Lower leg skin (tissue), 4 donors: ENCODE measurements around the gene NEO1. TPM values are rescaled to one million over a fixed set of nuclear protein-coding genes. Genes with fewer than 3 reads are reported as not detected.
A peak's percentile ranks its signal among the peaks of the same experiment; 100 is the strongest.

Source experiments
- DNase-seq, 2 donors: peaks; one replicate each; pipeline ENCODE4 v3.0.0-alpha.2; 2019; ENCODE audit warnings: low spot score in 2 of 2
- H3K4me3 ChIP-seq: fragments of 200-600 bp; sonication (generic); 2 replicates; pipeline ENCODE4 v1.5.1; 2017; ENCODE audit warnings: mild to moderate bottlenecking, low read depth; ENCODE audit not compliant: poor library complexity, severe bottlenecking
- CTCF ChIP-seq, 3 donors: fragments of 450-650 bp; IDR thresholded peaks; one replicate each; pipeline ENCODE4 v1.5.1; 2016; ENCODE audit warnings: antibody characterized with exemption in 3 of 3, mild to moderate bottlenecking in 3 of 3, moderate library complexity in 2 of 3
- POLR2A ChIP-seq, 2 donors: fragments of 450-650 bp; IDR thresholded peaks; one replicate each; pipeline ENCODE4 v1.6.1; 2016 to 2017; ENCODE audit warnings: antibody characterized with exemption in 2 of 2, mild to moderate bottlenecking in 1 of 2, moderate library complexity in 1 of 2
- WGBS, 2 donors: methylation state at CpG; one replicate each; pipeline ENCODE4 v1.1.5; 2018; 5-methylcytosine and 5-hydroxymethylcytosine counted together
- intact Hi-C: fragments of 100-400 bp; cut with DNase I; formaldehyde crosslinking; loops from one replicate; pipeline ENCODE4 v1.15.0; 2023; ENCODE audit warnings: low total_unique reads
- total RNA-seq, 4 donors: library from RNA; depleted of rRNA; stranded (reverse); fragments of >200 nt; gene quantifications; one replicate each; pipeline ENCODE4 v1.1.0, GENCODE V29; 2016

Gene NEO1
- total RNA-seq, 4 donors from 2014 or later = 60.0 to 102 (median 80.9) TPM

- intact Hi-C loops = no loop called here
- TF ChIP-seq POLR2A (IDR thresholded peaks at IDR 0.05) = no peak
- no peak for TF ChIP-seq CTCF (IDR thresholded peaks at IDR 0.05)
- 63 to 80% methylated on average over 3 of the region's 3 CpGs for WGBS, 2 donors
- DNase-seq = no peak
- H3K4me3 ChIP-seq = no peak overlapping the region
These were observed 3.5 kb upstream of the NEO1 start for GRCh38 chr15:73048624-73049295.

GRCh38 chr15:73049564-73050215 lies 2.6 kb upstream of the NEO1 start:
- no peak for DNase-seq
- intact Hi-C loops = loop anchor here (5.0 kb wide), 1 partner anchor 1802 kb away; no protein-coding TSS in a partner anchor
- 63 to 66% methylated on average over 4 of the region's 4 CpGs for WGBS, 2 donors
- TF ChIP-seq CTCF (IDR thresholded peaks at IDR 0.05) (no peak), POLR2A (IDR thresholded peaks at IDR 0.05) (no peak)
- H3K4me3 ChIP-seq = no peak overlapping the region

GRCh38 chr15:73050561-73051295 lies 1.5 kb upstream of the NEO1 start:
- DNase-seq = no peak
- 20 to 25% methylated on average over 10 of the region's 10 CpGs for WGBS, 2 donors
- TF ChIP-seq POLR2A (IDR thresholded peaks at IDR 0.05) (no peak), CTCF (IDR thresholded peaks at IDR 0.05) (no peak)
- intact Hi-C loops = loop anchor here (5.0 kb wide), 1 partner anchor 1803 kb away; no protein-coding TSS in a partner anchor
- H3K4me3 ChIP-seq = no peak overlapping the region

- H3K4me3 ChIP-seq = peak overlapping the region; percentile 84
- no peak for TF ChIP-seq CTCF (IDR thresholded peaks at IDR 0.05)
- TF ChIP-seq POLR2A (IDR thresholded peaks at IDR 0.05) = no peak
- 0 to 3% methylated on average over 12 to 19 of the region's 42 CpGs for WGBS, 2 donors
- peak; percentile 33 to 91 for DNase-seq
- intact Hi-C loops = loop anchor here (5.0 kb wide), 1 partner anchor 1804 kb away; no protein-coding TSS in a partner anchor
These were observed 864 bp upstream of the NEO1 start for GRCh38 chr15:73051391-73051806.

- no peak for TF ChIP-seq POLR2A (IDR thresholded peaks at IDR 0.05)
- no peak for TF ChIP-seq CTCF (IDR thresholded peaks at IDR 0.05)
- peak overlapping the region; percentile 70 for H3K4me3 ChIP-seq
- DNase-seq = peak; percentile 32 to 87
- intact Hi-C loops = loop anchor here (5.0 kb wide), 1 partner anchor 1806 kb away; no protein-coding TSS in a partner anchor
- WGBS, 2 donors = 0 to 2% methylated on average over 31 to 52 of the region's 61 CpGs
These were observed 562 bp downstream of the NEO1 start for GRCh38 chr15:73052653-73053397.
